H1 (cell line): ENCODE results near the gene C2orf92. TPM values are rescaled to one million over a fixed set of nuclear protein-coding genes. Genes with fewer than 3 reads are reported as not detected.

Source experiments
- CTCF ChIA-PET: fragments of 300-600 bp; sonication (Branson Sonifier 250); formaldehyde crosslinking; loops from one replicate; lab custom pipeline; 2021; ENCODE audit not compliant: partially characterized antibody; lab: Charles Lee
- POLR2A ChIA-PET: fragments of 300-600 bp; sonication (Branson Sonifier 250); formaldehyde crosslinking; loops from one replicate; lab custom pipeline; 2021; ENCODE audit warnings: inconsistent platforms; ENCODE audit not compliant: partially characterized antibody; lab: Charles Lee
- DNase-seq, 2 experiments: peaks; one replicate each; pipeline versions ENCODE4 v3.0.0 to v3.0.0-alpha.2; 2010 to 2022; ENCODE audit warnings: low spot score in 2 of 2, low read depth in 1 of 2, mixed read lengths in 1 of 2
- FAIRE-seq: peaks from 2 replicates; lab custom pipeline; 2011; peaks lifted over from hg19 to GRCh38; lab: Jason Lieb, UNC
- H2AFZ ChIP-seq: 2 replicates; pipeline ENCODE4 v1.8.1; 2012; ENCODE audit warnings: low read length, inconsistent platforms
- H2AK5ac ChIP-seq: 2 replicates; pipeline ENCODE4 v1.6.1; 2013; ENCODE audit warnings: low read depth, low read length
- H2BK120ac ChIP-seq: replicated peaks from 2 replicates; pipeline ENCODE3; 2013; ENCODE audit warnings: low read depth, low read length, inconsistent platforms
- H2BK12ac ChIP-seq: 2 replicates; pipeline ENCODE4 v1.6.1; 2013; ENCODE audit warnings: low read depth, low read length
- H2BK15ac ChIP-seq: 2 replicates; pipeline ENCODE4 v1.6.1; 2013; ENCODE audit warnings: low read length
- H2BK20ac ChIP-seq: 2 replicates; pipeline ENCODE4 v1.6.1; 2013; ENCODE audit warnings: low read length
- H2BK5ac ChIP-seq: 2 replicates; pipeline ENCODE4 v1.6.1; 2013; ENCODE audit warnings: low read depth, low read length
- H3K14ac ChIP-seq: 2 replicates; pipeline ENCODE4 v1.6.1; 2013; ENCODE audit warnings: inconsistent platforms; ENCODE audit not compliant: insufficient read length
- H3K18ac ChIP-seq: 2 replicates; pipeline ENCODE4 v1.6.1; 2013; ENCODE audit warnings: low read length; ENCODE audit errors: extremely low read depth
- H3K23ac ChIP-seq: 2 replicates; pipeline ENCODE4 v1.6.1; 2013; ENCODE audit warnings: inconsistent platforms; ENCODE audit not compliant: insufficient read length
- H3K23me2 ChIP-seq: 2 replicates; pipeline ENCODE4 v1.6.1; 2013; ENCODE audit warnings: low read depth, low read length
- H3K27ac ChIP-seq: 2 replicates; pipeline ENCODE4 v1.6.1; 2011; ENCODE audit warnings: low read depth, low read length, inconsistent platforms
- H3K27me3 ChIP-seq, 4 experiments: replicated peaks in 1 of 4; 1 replicate in 1 of 4; 2 replicates in 3 of 4; pipeline versions ENCODE4 v1.6.1 to v1.8.1; 2011 to 2013; ENCODE audit warnings: low read length in 3 of 4, mild to moderate bottlenecking in 3 of 4, inconsistent platforms in 2 of 4, mixed read lengths in 2 of 4, moderate library complexity in 1 of 4; ENCODE audit not compliant: control insufficient read depth in 3 of 4, insufficient read depth in 3 of 4; ENCODE audit errors: extremely low read depth in 1 of 4
- H3K36me3 ChIP-seq, 4 experiments: 2 replicates each; pipeline versions ENCODE4 v1.6.1 to v1.8.1; 2011 to 2013; ENCODE audit warnings: mild to moderate bottlenecking in 4 of 4, low read length in 3 of 4, moderate library complexity in 2 of 4, control low read depth in 1 of 4, inconsistent platforms in 1 of 4; ENCODE audit not compliant: insufficient read depth in 4 of 4, control insufficient read depth in 2 of 4
- H3K4ac ChIP-seq: replicated peaks from 2 replicates; pipeline ENCODE3; 2013; ENCODE audit warnings: low read length, low read depth, mixed read lengths, inconsistent platforms; ENCODE audit not compliant: insufficient read length
- H3K4me1 ChIP-seq, 4 experiments: replicated peaks in 1 of 4; 1 replicate in 1 of 4; 2 replicates in 3 of 4; pipeline versions ENCODE4 v1.6.1 to v1.8.1; 2011 to 2013; ENCODE audit warnings: low read length in 3 of 4, inconsistent platforms in 2 of 4, mixed read lengths in 1 of 4; ENCODE audit not compliant: insufficient read depth in 4 of 4, control insufficient read depth in 3 of 4
- H3K4me2 ChIP-seq, 2 experiments: 2 replicates each; pipeline versions ENCODE4 v1.6.1 to v1.8.1; 2011 to 2013; ENCODE audit warnings: low read depth in 2 of 2, low read length in 2 of 2, control low read depth in 1 of 2, inconsistent platforms in 1 of 2, mild to moderate bottlenecking in 1 of 2; ENCODE audit not compliant: insufficient read depth in 1 of 2
- H3K4me3 ChIP-seq, 4 experiments: fragments of 200-600, 300-600 bp in 1 of 4; sonication (generic), shearing (Covaris generic), sonication (Bioruptor Twin) in 1 of 4; 2 replicates each; pipeline versions ENCODE4 v1.5.1 to v1.8.1; 2011 to 2016; ENCODE audit warnings: low read length in 4 of 4, low read depth in 3 of 4, control low read depth in 2 of 4, inconsistent platforms in 2 of 4, mild to moderate bottlenecking in 2 of 4, mixed read lengths in 1 of 4, moderate library complexity in 1 of 4; ENCODE audit not compliant: insufficient read depth in 2 of 4; ENCODE audit errors: extremely low read depth in 1 of 4
- H3K56ac ChIP-seq: replicated peaks from 2 replicates; pipeline ENCODE3; 2013; ENCODE audit warnings: low read depth, mild to moderate bottlenecking, mixed read lengths, low read length, inconsistent platforms; ENCODE audit not compliant: insufficient read length
- H3K79me1 ChIP-seq: 2 replicates; pipeline ENCODE4 v1.6.1; 2013; ENCODE audit warnings: low read depth, low read length, control low read depth
- H3K79me2 ChIP-seq, 2 experiments: 2 replicates each; pipeline versions ENCODE4 v1.6.1 to v1.8.1; 2012 to 2013; ENCODE audit warnings: low read length in 2 of 2, mild to moderate bottlenecking in 2 of 2, inconsistent platforms in 1 of 2; ENCODE audit not compliant: insufficient read depth in 2 of 2, control insufficient read depth in 1 of 2
- H3K9ac ChIP-seq, 4 experiments: replicated peaks in 1 of 4; 1 replicate in 1 of 4; 2 replicates in 3 of 4; pipeline versions ENCODE4 v1.6.1 to v1.8.1; 2011 to 2013; ENCODE audit warnings: low read depth in 3 of 4, low read length in 3 of 4, control low read depth in 2 of 4, mild to moderate bottlenecking in 2 of 4, moderate library complexity in 2 of 4, inconsistent platforms in 1 of 4; ENCODE audit errors: extremely low read depth in 1 of 4
- H3K9me3 ChIP-seq, 2 experiments: 2 replicates each; pipeline versions ENCODE4 v1.6.1 to v1.8.1; 2012 to 2013; ENCODE audit warnings: mild to moderate bottlenecking in 2 of 2, moderate library complexity in 2 of 2, control low read depth in 1 of 2, inconsistent platforms in 1 of 2, low read depth in 1 of 2, low read length in 1 of 2, mixed read lengths in 1 of 2; ENCODE audit not compliant: insufficient read depth in 2 of 2
- H4K20me1 ChIP-seq, 2 experiments: replicated peaks in 1 of 2; 2 replicates each; pipeline versions ENCODE3 to v1.8.1; 2011 to 2013; ENCODE audit warnings: inconsistent platforms in 2 of 2, low read length in 2 of 2, mild to moderate bottlenecking in 1 of 2; ENCODE audit not compliant: insufficient read depth in 2 of 2, control insufficient read depth in 1 of 2
- H4K5ac ChIP-seq: 2 replicates; pipeline ENCODE4 v1.6.1; 2013; ENCODE audit warnings: low read length, low read depth, mixed read lengths, inconsistent platforms; ENCODE audit not compliant: insufficient read length
- H4K8ac ChIP-seq: 2 replicates; pipeline ENCODE4 v1.8.0; 2013; ENCODE audit warnings: mild to moderate bottlenecking, moderate library complexity, low read length, inconsistent platforms; ENCODE audit not compliant: insufficient read depth; ENCODE audit errors: extremely low read depth
- H4K91ac ChIP-seq: replicated peaks from 2 replicates; pipeline ENCODE3; 2013; ENCODE audit warnings: low read length, mixed read lengths, inconsistent platforms; ENCODE audit not compliant: insufficient read length
- KDM1A ChIP-seq: fragments of 200-600, 300-600 bp; sonication (generic); IDR thresholded peaks from 2 replicates; pipeline ENCODE4 v1.7.1; 2016; ENCODE audit warnings: mild to moderate bottlenecking, low read length, borderline replicate concordance
- RAD21 ChIP-seq, 2 experiments: IDR thresholded peaks in 1 of 2; conservative IDR thresholded peaks in 1 of 2; 2 replicates each; pipeline ENCODE4 v1.6.1; 2011; ENCODE audit warnings: low read depth in 2 of 2, low read length in 2 of 2, improper control_type of control experiment in 1 of 2, inconsistent platforms in 1 of 2, mild to moderate bottlenecking in 1 of 2, moderate library complexity in 1 of 2
- WGBS, 2 experiments: shearing (Covaris generic) in 1 of 2; methylation state at CpG; one replicate each; pipeline versions ENCODE4 v1.1.6 to v1.1.7; 2013 to 2015; ENCODE audit warnings: low lambda C conversion rate in 2 of 2, mixed read lengths in 2 of 2, inconsistent platforms in 1 of 2, low coverage in 1 of 2, missing lambda C conversion rate in 1 of 2; ENCODE audit not compliant: insufficient replicate concordance in 2 of 2, insufficient coverage in 1 of 2, insufficient read length in 1 of 2; ENCODE audit errors: extremely low coverage in 1 of 2, missing lambda C conversion rate in 1 of 2; 5-methylcytosine and 5-hydroxymethylcytosine counted together
- polyA plus RNA-seq, 7 experiments: library from polyadenylated mRNA; depleted of rRNA in 3 of 7; stranded (reverse) in 5 of 7; unstranded in 2 of 7; fragments of >200 nt in 5 of 7; fragments of 200-250 nt in 2 of 7; gene quantifications; 1 replicate in 5 of 7; 2 replicates in 1 of 7; 4 replicates in 1 of 7; pipeline versions ENCODE4 v1.2.1 to v1.2.3, GENCODE V29; 2011 to 2013; ENCODE audit warnings: missing spikeins in 2 of 7, mixed read lengths in 2 of 7
- total RNA-seq: library from RNA; stranded (reverse); fragmentation: NEBNext Ultra II Directional; extraction: Animal tissue kit (Norgen Biotek cat#: 25700); gene quantifications from 2 replicates; pipeline ENCODE4 v1.2.1, GENCODE V29; 2021

C2orf92 gene
- total and polyA plus RNA-seq, 2 of the 8 experiments (the other 6 are each of a cell fraction or from before 2014, with no cell fraction given), result 2.3 to 3.7 TPM

- ChIA-PET CTCF (interaction anchor here (0.7 to 13.6 kb wide), 8 partner anchors 8 to 639 kb away, joined by 3 to 202 read pairs (median 3); no protein-coding TSS in a partner anchor), POLR2A (interaction anchor here (0.8 to 1.0 kb wide), 2 partner anchors 50 to 72 kb away, joined by 3 read pairs; partner anchors contain the start of gene ACTR1B)
- Histone ChIP-seq H3K23me2 (no peaks in the 10 kb centered on the region), H3K27ac (no peak overlapping the region), H3K9ac (no peak overlapping the region), H2BK20ac (no peak overlapping the region), H4K8ac (no peak overlapping the region), H3K4me1 (peaks cover 0 to 6% (median 1%) of the 10 kb centered on the region in 4 experiments; a peak in 3 of 7 replicates), H3K4me3 (no peak overlapping the region), H2BK120ac (no peak overlapping the region), H3K14ac (no peak overlapping the region), H3K18ac (no peak overlapping the region), H2BK15ac (no peak overlapping the region), H3K36me3 (no peaks in the 10 kb centered on the region), H3K79me1 (no peaks in the 10 kb centered on the region), H3K27me3 (no peaks in the 10 kb centered on the region), H3K4ac (no peak overlapping the region), H2BK12ac (no peak overlapping the region), H4K20me1 (no peaks in the 10 kb centered on the region), H3K56ac (no peak overlapping the region), H3K79me2 (no peaks in the 10 kb centered on the region), H4K5ac (no peak overlapping the region), H3K9me3 (no peaks in the 10 kb centered on the region), H4K91ac (no peak overlapping the region), H2BK5ac (no peak overlapping the region), H2AFZ (no peak overlapping the region), H3K23ac (no peak overlapping the region), H3K4me2 (no peak overlapping the region), H2AK5ac (no peak overlapping the region)
- WGBS, 2 experiments, result 79% methylated on average over 17 of the region's 17 CpGs; no CpG with 5 or more reads in 1 of the 2 experiments
- no peak for TF ChIP-seq RAD21 (IDR thresholded peaks at IDR 0.05 in 1 of 2, conservative IDR thresholded peaks at IDR 0.05 in 1 of 2; ENCODE audit: low read depth in 2 of 2, low read length in 2 of 2)
- TF ChIP-seq KDM1A, result 0 out of 2 replicates have a peak, but pooled peaks have one; percentile 27
- DNase-seq (no peak), FAIRE-seq (no peak)
These were observed 44.8 kb downstream of the C2orf92 start for GRCh38 chr2:97714084-97714949.
